Esophagus squamous epithelium (tissue), 5 donors: ENCODE results near the gene RESP18. TPM values are rescaled to one million over a fixed set of nuclear protein-coding genes. Genes with fewer than 3 reads are reported as not detected.
A peak's percentile ranks its signal among the peaks of the same experiment; 100 is the strongest.

Experiments used
- DNase-seq: peaks from one replicate; lab custom pipeline; 2025; lab: John Stamatoyannopoulos, UW
- H3K27ac ChIP-seq, 4 donors: fragments of 200-600 bp; sonication (generic); one replicate each; pipeline ENCODE4 v1.5.1; 2016 to 2019; ENCODE audit warnings: mild to moderate bottlenecking in 1 of 4
- H3K27me3 ChIP-seq, 4 donors: fragments of 200-600 bp; sonication (generic); 1 replicate in 3 of 4; 2 replicates in 1 of 4; pipeline versions ENCODE4 v1.5.1 to v1.6.0; 2017 to 2021; ENCODE audit warnings: antibody characterized with exemption in 1 of 4
- H3K36me3 ChIP-seq, 3 donors: fragments of 200-600 bp; sonication (generic); one replicate each; pipeline ENCODE4 v1.5.1; 2016 to 2019
- H3K4me1 ChIP-seq, 3 donors: fragments of 200-600 bp; sonication (generic); one replicate each; pipeline ENCODE4 v1.5.1; 2017 to 2019
- H3K4me3 ChIP-seq, 4 donors: fragments of 200-600 bp; sonication (generic); 1 replicate in 3 of 4; 2 replicates in 1 of 4; pipeline ENCODE4 v1.5.1; 2016 to 2019; ENCODE audit warnings: mild to moderate bottlenecking in 2 of 4, moderate library complexity in 1 of 4
- H3K9me3 ChIP-seq, 3 donors: fragments of 200-600 bp; sonication (generic); one replicate each; pipeline ENCODE4 v1.5.1; 2016 to 2019
- CTCF ChIP-seq, 6 experiments: fragments of 450-650 bp in 4 of 6; fragments of 200-600 bp in 2 of 6; sonication (generic) in 2 of 6; IDR thresholded peaks; one replicate each; pipeline ENCODE4 v1.5.1; 2016 to 2019; ENCODE audit warnings: antibody characterized with exemption in 6 of 6, mild to moderate bottlenecking in 4 of 6, moderate library complexity in 4 of 6
- POLR2A ChIP-seq, 4 donors: fragments of 450-650 bp; IDR thresholded peaks; one replicate each; pipeline ENCODE4 v1.6.1; 2017; ENCODE audit warnings: antibody characterized with exemption in 4 of 4, mild to moderate bottlenecking in 4 of 4, moderate library complexity in 3 of 4
- WGBS, 2 donors: methylation state at CpG; one replicate each; pipeline ENCODE4 v1.1.5; 2018; 5-methylcytosine and 5-hydroxymethylcytosine counted together
- intact Hi-C: fragments of 100-400 bp; cut with DNase I; formaldehyde crosslinking; loops from one replicate; pipeline ENCODE4 v1.15.0; 2022
- total RNA-seq, 4 donors: library from RNA; depleted of rRNA; stranded (reverse); fragments of >200 nt; gene quantifications; one replicate each; pipeline ENCODE4 v1.1.0, GENCODE V29; 2016
- donor health status: DM: yes; HTN: yes; CAD: no.

The RESP18 gene
- total RNA-seq, result not detected

DNA sequence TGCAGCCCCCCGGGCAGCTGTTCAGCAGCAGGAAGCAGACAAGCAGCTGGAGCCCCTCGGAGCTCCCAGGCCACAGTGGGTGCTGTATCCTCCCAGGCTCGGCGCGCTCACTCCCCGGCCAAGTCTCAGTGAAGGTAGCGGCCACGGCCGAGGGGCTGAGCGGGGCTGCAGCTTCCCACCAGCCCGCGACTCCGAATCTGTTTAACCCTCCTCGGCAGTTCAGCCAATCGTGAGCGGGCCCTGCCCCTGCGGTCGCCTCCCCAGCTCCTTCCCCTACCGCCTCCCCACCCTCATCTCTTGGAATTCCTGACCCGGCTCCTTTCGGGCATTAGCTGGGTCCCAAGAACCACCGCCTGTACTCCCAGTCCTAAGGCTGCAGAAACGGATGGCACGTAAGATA, at the start of gene RESP18:
Gene RESP18 (minus strand): TSS at position 203 of the 400 bp plus-strand sequence.
- intact Hi-C loops, result no loop called here
- no peak within 1 kb of the TSS for H3K27ac ChIP-seq
- TF ChIP-seq CTCF (IDR thresholded peaks at IDR 0.05) (no peak), POLR2A (IDR thresholded peaks at IDR 0.05) (no peak)
- peaks cover 0 to 92% (median 9%) of the 10 kb centered on the region in 4 donors for H3K27me3 ChIP-seq
- no peak within 1 kb of the TSS for H3K4me3 ChIP-seq
- no peaks in the 10 kb centered on the region for H3K9me3 ChIP-seq
- DNase-seq, result no peak
- no peaks in the 10 kb centered on the region for H3K4me1 ChIP-seq
- no peaks in the 10 kb centered on the region for H3K36me3 ChIP-seq
- WGBS, 2 donors, result 5 to 21% methylated on average over 2 to 9 of the region's 24 CpGs

- Histone ChIP-seq H3K27me3 (no peaks in the 10 kb centered on the region), H3K9me3 (no peaks in the 10 kb centered on the region), H3K27ac (no peak overlapping the region), H3K4me3 (no peak overlapping the region), H3K36me3 (peaks cover 19 to 100% (median 30%) of the 10 kb centered on the region in 3 donors), H3K4me1 (peaks cover 2 to 16% (median 9%) of the 10 kb centered on the region in 3 donors)
- TF ChIP-seq CTCF (IDR thresholded peaks at IDR 0.05), result no peak
- TF ChIP-seq POLR2A (IDR thresholded peaks at IDR 0.05), result no peak
- DNase-seq, result no peak
- intact Hi-C loops, result no loop called here
- WGBS, 2 donors, result 79 to 80% methylated on average over 1 to 8 of the region's 9 CpGs
Measured at GRCh38 chr2:219381448-219381847, 48.9 kb upstream of the RESP18 start.

GRCh38 chr2:219380926-219381325, 48.4 kb upstream of the RESP18 start:
- Histone ChIP-seq H3K4me3 (no peak overlapping the region), H3K4me1 (peaks cover 0 to 11% (median 4%) of the 10 kb centered on the region in 3 donors), H3K27ac (no peak overlapping the region), H3K9me3 (no peaks in the 10 kb centered on the region), H3K36me3 (peaks cover 13 to 99% (median 25%) of the 10 kb centered on the region in 3 donors), H3K27me3 (no peaks in the 10 kb centered on the region)
- TF ChIP-seq POLR2A (IDR thresholded peaks at IDR 0.05) (no peak), CTCF (IDR thresholded peaks at IDR 0.05) (no peak)
- intact Hi-C loops, result no loop called here
- no peak for DNase-seq

GRCh38 chr2:219378163-219378851, 45.8 kb upstream of the RESP18 start:
- intact Hi-C loops, result no loop called here
- no peak overlapping the region for H3K4me3 ChIP-seq
- H3K27me3 ChIP-seq, result no peaks in the 10 kb centered on the region
- H3K4me1 ChIP-seq, result no peaks in the 10 kb centered on the region
- TF ChIP-seq POLR2A (IDR thresholded peaks at IDR 0.05) (no peak), CTCF (IDR thresholded peaks at IDR 0.05) (no peak)
- no peak for DNase-seq
- H3K36me3 ChIP-seq, result peaks cover 11 to 97% (median 27%) of the 10 kb centered on the region in 3 donors
- no peak overlapping the region for H3K27ac ChIP-seq
- 91 to 93% methylated on average over 12 of the region's 13 CpGs for WGBS, 2 donors
- H3K9me3 ChIP-seq, result no peaks in the 10 kb centered on the region

DNA sequence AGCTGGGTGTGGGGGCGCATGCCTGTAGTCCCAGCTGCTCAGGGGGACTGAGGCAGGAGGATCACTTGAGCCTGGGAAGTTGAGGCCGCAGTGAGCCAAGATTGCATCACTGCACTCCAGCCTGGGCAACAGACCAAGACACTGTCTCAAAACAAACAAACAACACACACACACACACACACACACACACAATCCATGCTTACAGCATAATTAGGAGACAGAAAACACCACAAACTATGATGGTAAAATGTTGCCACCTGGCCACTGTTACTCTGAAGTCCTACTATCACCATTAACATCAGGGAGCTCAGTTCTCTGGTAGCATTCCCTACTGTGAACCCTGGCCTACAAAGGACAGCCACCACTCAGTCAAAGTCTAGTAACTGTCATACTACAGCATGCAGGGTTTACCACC, 36.9 kb upstream of the RESP18 start:
- Histone ChIP-seq H3K4me3 (no peak overlapping the region), H3K36me3 (peaks cover 0 to 15% (median 9%) of the 10 kb centered on the region in 3 donors), H3K9me3 (no peaks in the 10 kb centered on the region), H3K4me1 (peaks cover 0 to 17% (median 4%) of the 10 kb centered on the region in 3 donors), H3K27ac (peak overlapping the region in 3 of 4 donors; percentile 45 to 74 (median 63)), H3K27me3 (no peaks in the 10 kb centered on the region)
- no peak for TF ChIP-seq CTCF (IDR thresholded peaks at IDR 0.05)
- WGBS, 2 donors, result 36 to 40% methylated on average over 1 to 2 of the region's 2 CpGs
- intact Hi-C loops, result no loop called here
- no peak for DNase-seq
